LNCaP clone FGC (cell line): Measurements from ENCODE around the gene TACR3.
"Not testable (repeated sequence)": the region's sequence is repeated elsewhere in the genome, so short reads cannot be mapped to it uniquely, and the experiment has no call there.

Source experiments
- DNase-seq: peaks from one replicate; pipeline ENCODE4 v3.0.0-alpha.2; 2011; ENCODE audit warnings: low read depth
- H3K4me3 ChIP-seq: 2 replicates; pipeline ENCODE4 v1.5.1; 2011; ENCODE audit warnings: mild to moderate bottlenecking, low read depth, low read length, control low read depth
- CTCF ChIP-seq: IDR thresholded peaks from 2 replicates; pipeline ENCODE4 v1.5.1; 2012; ENCODE audit warnings: mild to moderate bottlenecking; ENCODE audit not compliant: control insufficient read depth, insufficient read depth; ENCODE audit errors: extremely low read depth

The TACR3 gene

GRCh38 chr4:103645991-103646390 is 73.8 kb downstream of the TACR3 start:
- no peak overlapping the region for H3K4me3 ChIP-seq
- no peak for DNase-seq
- 0 out of 2 replicates have a peak, but pooled peaks have one; percentile 1 for TF ChIP-seq CTCF

GRCh38 chr4:103634236-103634635 is 85.5 kb downstream of the TACR3 start:
- H3K4me3 ChIP-seq = no peak overlapping the region
- DNase-seq = no peak
- TF ChIP-seq CTCF = peak; percentile 59

GRCh38 chr4:103626296-103626695 is 93.5 kb downstream of the TACR3 start:
- H3K4me3 ChIP-seq = no peak overlapping the region
- DNase-seq = no peak
- TF ChIP-seq CTCF = no peak

DNA sequence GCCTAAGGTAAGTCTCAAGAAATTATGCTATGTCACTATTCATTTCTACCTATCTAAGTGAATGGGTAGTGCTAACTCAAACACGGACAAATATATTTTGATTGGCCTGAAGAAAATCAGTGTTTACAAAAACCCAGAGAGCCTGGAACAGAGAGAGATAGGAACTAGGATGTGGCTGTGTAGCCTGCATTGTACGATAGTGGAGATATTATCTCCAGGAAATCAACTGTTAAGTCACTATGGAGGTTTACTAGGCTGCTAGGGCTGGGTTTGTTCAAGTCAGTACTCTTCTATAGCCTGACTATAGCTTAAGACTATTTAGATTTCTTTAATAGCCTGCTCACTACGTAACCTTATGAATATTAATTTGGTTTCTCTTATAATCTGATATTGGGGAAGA is 127.9 kb downstream of the TACR3 start:
- no peak for DNase-seq
- TF ChIP-seq CTCF = no peak
- H3K4me3 ChIP-seq = no peak overlapping the region

DNA sequence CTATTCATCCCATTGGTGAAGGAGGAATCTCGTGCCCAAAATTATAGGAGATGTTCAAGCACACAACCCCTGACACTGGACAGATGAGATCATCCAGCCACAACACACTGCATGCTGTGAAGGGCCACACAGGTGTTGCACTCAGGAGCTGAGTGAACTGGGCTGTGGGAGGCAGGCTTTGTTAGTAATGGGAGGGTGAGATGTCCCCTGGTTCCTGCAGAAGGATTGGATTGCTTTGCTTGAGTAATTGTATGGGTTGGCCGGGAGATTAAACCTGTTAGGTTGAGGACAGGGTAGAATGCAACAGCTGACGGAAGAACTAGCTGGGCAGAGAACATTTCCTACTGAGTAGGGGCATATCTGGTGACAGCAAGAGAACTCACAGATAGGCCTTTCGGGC is 152.2 kb downstream of the TACR3 start:
- no peak for DNase-seq
- no peak overlapping the region for H3K4me3 ChIP-seq
- no peak for TF ChIP-seq CTCF

DNA sequence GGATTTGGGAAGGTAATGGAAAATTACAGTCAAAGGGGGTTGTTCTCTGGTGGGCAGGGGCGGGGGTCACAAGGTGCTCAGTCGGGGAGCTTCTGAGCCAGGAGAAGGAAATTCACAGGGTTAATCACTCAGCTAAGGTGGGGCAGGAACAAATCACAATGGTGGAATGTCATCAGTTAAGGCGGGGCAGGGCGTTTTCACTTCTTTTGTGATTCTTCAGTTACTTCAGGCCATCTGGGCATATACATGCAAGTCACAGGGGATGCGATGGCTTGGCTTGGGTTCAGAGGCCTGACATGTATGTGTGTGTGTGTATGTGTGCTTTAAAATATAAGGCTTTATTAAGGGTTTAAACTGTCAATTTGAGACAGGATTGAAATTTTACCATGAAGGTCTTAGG is 160.6 kb downstream of the TACR3 start:
- DNase-seq, H3K4me3 ChIP-seq: not testable (repeated sequence)
